Measurements from ENCODE around the gene CDY2B. TPM values are rescaled to one million over a fixed set of nuclear protein-coding genes. Genes with fewer than 3 reads are reported as not detected.

Gene CDY2B
- total RNA-seq, 1 donor from 2014 or later, result not detected

Other genes with a start within 250 kb of the CDY2B start
- gene CDY2A, start 145.6 kb upstream of the CDY2B start, total RNA-seq, result not detected in 2 replicates